Stimulated activated CD8-positive, alpha-beta memory T cell treated with anti-CD3 and anti-CD28 coated beads, Interleukin-4, amount 100 ng/mL, for 4 hours (primary cell): ENCODE measurements around the gene CTBP1.

Experiments
- DNase-seq, 2 donors: peaks; one replicate each; pipeline ENCODE4 v3.0.0-alpha.2; 2020; ENCODE audit warnings: low read depth in 2 of 2, low spot score in 1 of 2

Gene CTBP1

GRCh38 chr4:1285151-1285789 lies 36.3 kb upstream of the CTBP1 start:
- no peak for DNase-seq

DNA sequence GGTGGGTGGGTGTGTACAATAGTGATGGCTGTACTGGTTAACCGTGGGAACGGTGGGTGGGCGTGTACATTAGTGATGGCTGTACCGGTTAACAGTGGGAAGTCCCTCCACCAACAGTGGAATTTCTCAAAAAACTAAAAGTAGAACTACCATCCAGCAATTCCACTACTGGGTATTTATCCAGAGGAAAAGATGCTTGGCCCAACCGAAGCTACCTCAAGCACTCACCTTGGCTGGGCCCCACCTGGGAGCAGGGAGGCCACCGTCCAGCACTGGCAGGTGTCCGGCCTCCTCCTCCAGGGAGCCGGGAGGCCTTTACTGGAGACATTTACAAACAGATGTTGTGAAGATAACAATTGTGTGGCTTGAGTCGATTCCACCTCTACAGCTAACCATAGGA lies 34.8 kb upstream of the CTBP1 start:
- DNase-seq, result no peak

GRCh38 chr4:1279253-1279652 lies 30.3 kb upstream of the CTBP1 start:
- no peak for DNase-seq

- no peak for DNase-seq
Observed at GRCh38 chr4:1277667-1278665, 29.0 kb upstream of the CTBP1 start.

DNA sequence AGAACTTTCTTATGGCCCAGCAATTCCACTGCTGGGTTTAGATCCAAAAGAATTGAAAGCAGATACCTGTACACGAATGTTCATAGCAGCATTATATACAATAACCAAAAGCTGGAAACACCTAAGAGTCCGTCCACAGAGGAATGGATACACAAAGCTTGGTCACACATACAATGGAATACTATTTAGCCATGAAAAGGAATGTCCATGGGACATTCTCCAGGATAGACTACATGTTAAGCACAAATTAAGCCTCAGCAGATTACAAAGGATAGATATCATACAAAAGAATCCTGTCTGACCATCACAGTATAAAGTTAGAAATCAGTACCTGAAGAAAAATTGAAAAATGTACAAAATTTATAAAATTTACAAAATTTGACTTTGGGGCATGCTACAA lies 28.1 kb upstream of the CTBP1 start:
- no peak for DNase-seq

DNA sequence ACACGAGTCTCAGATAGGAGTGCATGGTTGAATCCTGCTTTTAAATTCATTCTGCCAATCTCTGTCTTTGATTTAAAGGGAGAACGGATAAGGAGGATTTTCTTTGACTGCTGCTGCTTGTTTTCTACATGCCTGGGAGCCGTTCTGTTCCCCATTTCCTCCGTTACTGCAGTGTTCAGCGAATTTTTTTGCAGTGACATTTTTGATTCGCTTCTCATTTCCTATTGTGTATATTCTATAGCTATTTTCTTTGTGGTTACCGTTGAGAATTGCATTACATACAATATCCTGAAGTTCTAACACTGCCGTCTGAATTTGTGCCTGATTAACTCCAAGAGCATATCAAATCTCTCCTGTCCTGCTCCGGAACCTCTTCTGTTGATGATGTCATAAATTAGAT lies 25.9 kb upstream of the CTBP1 start:
- no peak for DNase-seq

GRCh38 chr4:1271686-1272085 lies 22.8 kb upstream of the CTBP1 start:
- DNase-seq, result no peak

DNA sequence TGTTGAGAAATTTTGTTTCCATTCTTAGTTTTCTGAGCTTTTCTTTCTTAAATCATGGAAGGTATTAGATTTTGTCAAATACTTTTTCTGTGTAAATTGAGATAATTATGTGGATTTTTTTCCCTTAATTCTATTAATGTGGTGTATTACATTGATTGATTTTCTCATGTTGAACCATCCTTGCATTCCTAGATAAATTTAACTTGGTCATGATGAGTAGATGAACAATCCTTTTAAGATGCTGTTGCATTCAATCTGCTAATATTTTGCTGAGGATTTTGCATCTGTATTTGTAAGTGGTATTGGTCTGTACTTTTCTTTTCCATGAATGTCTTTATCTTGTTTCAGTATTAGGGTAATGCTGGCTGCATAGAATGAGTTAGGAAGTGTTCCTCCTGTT lies 20.3 kb upstream of the CTBP1 start:
- no peak for DNase-seq

- DNase-seq, result no peak
Observed at GRCh38 chr4:1266881-1267763, 18.2 kb upstream of the CTBP1 start.

DNA sequence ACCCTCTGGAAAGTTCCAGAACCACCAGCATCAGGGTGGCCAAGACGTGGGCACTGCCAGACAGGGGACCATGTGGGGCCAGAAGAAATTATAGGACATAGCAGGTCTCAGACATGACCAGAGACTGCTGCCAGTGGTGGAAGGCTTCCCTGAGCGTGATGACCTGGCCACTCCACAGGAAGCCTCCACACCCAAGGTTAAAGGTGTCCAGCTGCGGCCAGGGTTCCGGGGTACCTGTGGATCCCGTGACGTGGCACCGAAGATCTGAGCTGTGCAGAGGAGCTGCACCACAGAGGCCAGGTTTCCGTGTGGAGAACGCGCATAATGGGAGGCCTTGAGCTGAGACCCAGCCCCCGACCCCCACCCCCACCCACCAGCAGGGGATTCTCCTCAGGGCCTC lies 16.4 kb upstream of the CTBP1 start:
- DNase-seq, result no peak

DNA sequence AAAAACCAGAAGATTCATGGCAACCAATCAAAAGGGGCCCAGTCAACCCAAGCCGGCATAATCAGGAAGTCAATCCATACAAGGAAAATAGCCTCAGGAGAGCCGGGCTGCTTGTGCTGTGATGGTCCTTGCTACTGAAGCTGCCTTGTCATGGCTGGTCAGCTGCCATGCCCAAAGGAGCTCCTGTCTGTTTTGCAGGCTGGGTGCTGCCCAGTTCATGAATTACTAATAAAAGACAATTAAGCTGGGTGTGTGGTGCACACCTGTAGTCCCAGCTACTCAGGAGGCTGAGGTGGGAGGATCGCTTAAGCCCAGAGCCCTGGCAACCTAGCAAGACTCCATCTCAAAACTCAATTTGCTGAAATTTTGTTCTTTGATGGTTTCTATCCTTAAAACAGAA lies 16.0 kb upstream of the CTBP1 start:
- no peak for DNase-seq

DNA sequence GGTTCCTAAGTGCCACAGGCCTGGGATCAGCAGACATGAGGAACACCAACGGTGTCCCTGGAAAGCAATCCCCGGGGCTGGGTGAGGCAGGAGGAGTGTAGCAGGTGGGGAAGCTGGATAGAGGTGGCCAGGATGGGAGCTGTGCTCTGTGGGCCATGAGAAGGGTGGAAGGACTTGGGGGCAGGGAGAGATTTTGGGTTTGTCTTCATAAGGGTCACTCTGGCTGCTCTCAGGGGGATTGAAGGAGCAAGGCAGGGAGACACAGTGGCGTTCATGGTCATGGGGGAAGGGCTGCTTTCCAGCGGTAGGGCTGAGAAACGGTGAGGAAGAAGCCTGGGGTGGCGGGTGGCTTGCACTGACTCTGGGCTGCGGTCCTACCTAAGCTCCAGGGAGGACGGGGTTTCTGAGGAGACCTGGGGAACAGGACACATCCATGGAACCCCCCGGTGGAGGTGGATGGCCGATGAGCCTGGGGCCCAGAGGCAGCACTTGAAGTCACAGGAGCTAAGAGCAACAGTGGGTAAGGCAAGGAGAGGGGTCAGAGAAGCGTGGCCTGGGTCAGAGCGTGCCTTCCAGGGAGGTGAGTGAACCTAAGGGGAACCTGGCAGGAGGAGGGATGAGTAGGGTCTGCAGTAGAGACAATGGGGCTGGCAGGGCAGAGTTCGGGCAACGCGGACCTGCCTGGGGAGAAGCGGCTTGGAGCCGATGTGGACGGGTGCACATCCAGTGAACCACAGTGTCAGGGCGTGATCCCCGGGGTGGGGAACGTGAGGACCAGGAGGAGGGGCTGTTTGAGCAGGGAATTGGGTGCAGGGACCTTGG lies 12.4 kb upstream of the CTBP1 start:
- no peak for DNase-seq

- no peak for DNase-seq
Observed at GRCh38 chr4:1260418-1261106, 11.6 kb upstream of the CTBP1 start.

DNA sequence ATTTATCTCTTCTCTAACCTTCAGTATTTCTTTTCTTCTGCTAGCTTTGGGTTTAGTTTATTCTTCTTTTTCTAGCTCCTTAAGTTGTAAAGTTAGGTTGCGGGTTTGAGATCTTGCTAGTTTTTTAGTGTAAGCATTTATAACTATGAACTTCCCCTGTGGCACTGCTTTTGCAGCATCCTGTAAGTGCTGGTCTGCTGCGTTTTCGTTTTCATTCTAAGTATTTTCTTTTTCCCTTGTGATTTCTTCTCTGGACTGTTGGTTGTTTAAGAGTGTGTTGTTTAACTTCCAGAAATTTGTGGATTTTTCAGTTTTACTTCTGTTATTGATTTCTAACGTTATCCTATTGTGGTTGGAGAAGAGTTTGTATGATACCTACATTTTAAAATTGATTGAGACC lies 11.0 kb upstream of the CTBP1 start:
- no peak for DNase-seq

- DNase-seq, result no peak
Observed at GRCh38 chr4:1258457-1258856, 9.5 kb upstream of the CTBP1 start.

- no peak for DNase-seq
Observed at GRCh38 chr4:1255699-1256098, 6.8 kb upstream of the CTBP1 start.

DNA sequence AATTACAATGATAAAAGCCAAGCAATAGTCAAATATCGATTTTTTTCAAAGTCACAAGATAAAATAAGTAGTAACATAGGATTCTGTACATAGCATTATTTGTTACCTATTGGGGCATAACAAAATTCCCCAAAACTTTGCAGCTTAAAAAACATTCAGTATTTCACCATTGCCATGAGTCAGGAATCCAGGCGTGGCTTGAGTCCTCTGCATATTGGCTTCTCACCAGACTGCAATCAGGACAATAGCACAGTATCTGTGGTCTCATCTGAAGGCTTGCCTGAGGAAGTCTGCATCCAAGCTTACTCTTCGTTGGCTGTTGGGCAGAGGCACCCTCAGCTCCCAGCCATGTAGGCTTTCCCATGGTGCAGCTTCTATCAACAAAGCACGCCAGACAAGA lies 6.2 kb upstream of the CTBP1 start:
- DNase-seq, result no peak

- DNase-seq, result no peak
Observed at GRCh38 chr4:1253831-1254230, 4.9 kb upstream of the CTBP1 start.

DNA sequence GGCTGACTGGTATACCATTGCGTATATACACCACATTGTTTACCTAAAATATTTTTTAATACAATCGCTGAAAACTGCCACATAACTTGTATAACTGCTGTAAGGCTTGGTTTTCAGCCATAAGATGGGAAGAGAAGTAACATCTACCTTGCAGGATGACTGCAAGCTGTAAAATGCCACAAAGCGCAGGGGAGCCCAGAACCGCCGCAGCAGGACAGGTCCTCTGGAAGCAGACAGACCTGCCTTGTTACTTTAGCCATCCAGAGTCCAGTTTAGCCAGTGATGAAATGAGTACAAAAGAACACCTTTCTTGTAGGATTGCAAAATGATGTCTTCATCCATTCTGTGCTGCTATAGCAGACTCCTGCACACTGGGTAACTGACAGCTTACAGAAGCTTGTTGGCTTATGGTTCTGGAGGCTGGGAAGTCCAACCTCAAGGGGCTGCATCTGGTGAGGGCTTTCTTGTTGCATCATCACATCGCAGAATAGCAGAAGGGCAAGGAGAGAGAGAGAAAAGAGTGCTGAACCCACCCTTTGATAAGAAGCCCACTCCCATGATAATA lies 4.1 kb upstream of the CTBP1 start:
- DNase-seq, result no peak

DNA sequence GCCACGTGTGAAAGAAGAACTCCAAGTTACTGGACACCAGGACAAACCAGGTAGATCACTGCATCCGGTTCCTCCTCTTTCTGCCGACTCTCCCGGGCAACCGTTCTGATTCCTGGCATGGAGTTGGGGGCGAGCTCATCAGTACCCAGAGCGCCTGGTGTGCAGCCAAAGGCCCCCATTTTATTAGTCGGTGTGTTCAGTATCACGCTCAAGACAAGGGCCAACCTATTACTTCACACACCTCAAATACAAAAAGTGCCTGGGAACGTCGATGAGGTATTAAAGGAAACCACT lies 2.8 kb upstream of the CTBP1 start:
- DNase-seq, result no peak
